NOMO-1 treated with DMSO at 0.1 percent for 48 hours (cell line): ENCODE measurements around the gene BDKRB1.

Experiments used
- DNase-seq: peaks from one replicate; lab custom pipeline; 2025; ENCODE audit not compliant: unreplicated experiment; lab: John Stamatoyannopoulos, UW

The BDKRB1 gene

GRCh38 chr14:96261053-96261452 lies 5.0 kb downstream of the BDKRB1 start:
- DNase-seq = no peak

GRCh38 chr14:96261772-96262655 lies 6.0 kb downstream of the BDKRB1 start:
- DNase-seq = no peak

- DNase-seq = no peak
These were observed 7.6 kb downstream of the BDKRB1 start for GRCh38 chr14:96263347-96264199.

GRCh38 chr14:96264200-96264553 lies 8.2 kb downstream of the BDKRB1 start:
- DNase-seq = no peak

- no peak for DNase-seq
These were observed 8.8 kb downstream of the BDKRB1 start for GRCh38 chr14:96264853-96265252.

GRCh38 chr14:96265383-96266095 lies 9.5 kb downstream of the BDKRB1 start:
- no peak for DNase-seq

- DNase-seq = no peak
These were observed 11.3 kb downstream of the BDKRB1 start for GRCh38 chr14:96267336-96267735.

GRCh38 chr14:96267916-96268315 lies 11.9 kb downstream of the BDKRB1 start:
- DNase-seq = no peak

GRCh38 chr14:96268431-96269358 lies 12.7 kb downstream of the BDKRB1 start:
- DNase-seq = no peak

- no peak for DNase-seq
These were observed 13.3 kb downstream of the BDKRB1 start for GRCh38 chr14:96269359-96269710.

GRCh38 chr14:96270565-96271420 lies 14.8 kb downstream of the BDKRB1 start:
- no peak for DNase-seq

GRCh38 chr14:96271421-96271762 lies 15.4 kb downstream of the BDKRB1 start:
- peak; percentile 44 for DNase-seq

GRCh38 chr14:96272777-96273473 lies 16.9 kb downstream of the BDKRB1 start:
- DNase-seq = no peak

- no peak for DNase-seq
These were observed 17.6 kb downstream of the BDKRB1 start for GRCh38 chr14:96273629-96274028.

- no peak for DNase-seq
These were observed 18.1 kb downstream of the BDKRB1 start for GRCh38 chr14:96274122-96274521.

- DNase-seq = no peak
These were observed 18.5 kb downstream of the BDKRB1 start for GRCh38 chr14:96274543-96274942.

GRCh38 chr14:96275177-96276112 lies 19.4 kb downstream of the BDKRB1 start:
- peak; percentile 22 for DNase-seq

- no peak for DNase-seq
These were observed 21.9 kb downstream of the BDKRB1 start for GRCh38 chr14:96277890-96278289.
